ENCODE measurements around the gene PSMD13. TPM values are rescaled to one million over a fixed set of nuclear protein-coding genes. Genes with fewer than 3 reads are reported as not detected.

Gene PSMD13
- total RNA-seq, 1 experiment from 2014 or later, result 141 TPM

DNA sequence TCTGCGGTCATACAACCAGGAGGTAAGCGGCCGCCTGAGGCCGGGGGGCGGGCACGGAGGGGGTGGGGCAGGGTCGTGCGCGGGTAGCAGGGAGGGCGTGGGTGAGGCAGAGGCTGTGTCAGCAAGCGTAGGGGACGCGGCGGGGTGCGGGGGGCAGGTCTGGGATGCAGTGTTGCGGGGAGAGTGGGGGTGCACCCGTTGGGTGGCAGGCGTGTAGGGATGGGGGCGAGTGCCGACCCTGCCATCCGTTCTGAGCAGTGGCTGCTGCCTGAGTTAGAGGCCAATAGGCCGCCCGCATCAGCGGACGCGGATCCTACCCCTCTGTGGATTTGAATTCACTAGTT lies 27.9 kb upstream of the PSMD13 start:
- no CpG with 5 or more reads among the region's 26 CpGs for WGBS (ENCODE audit: extremely low coverage, insufficient read length, low lambda C conversion rate)
- no peak overlapping the region for H2AFZ ChIP-seq (ENCODE audit: low read length)
- no peak overlapping the region for H2BK15ac ChIP-seq (ENCODE audit: low read depth, low read length)
- Mint-ChIP-seq H3K4me1 (peaks cover 5 to 17% of the 10 kb centered on the region in 2 experiments), H3K4me3 (peak overlapping the region; percentile 93 to 97), H3K27me3 (ENCODE audit: low read depth) (no peaks in the 10 kb centered on the region), H3K9me3 (no peaks in the 10 kb centered on the region), H3K27ac (peak overlapping the region in 1 of 3 experiments; percentile 53; a peak in 1 of 7 replicates), H3K36me3 (ENCODE audit: insufficient read depth in 1 of 3, low read depth in 3 of 3) (peaks cover 31 to 64% (median 56%) of the 10 kb centered on the region in 3 experiments)
- H2BK12ac ChIP-seq (ENCODE audit: insufficient read length, low read depth, low read length), result no peak overlapping the region
- H3K27me3 ChIP-seq (ENCODE audit: insufficient read depth, low read length), result no peaks in the 10 kb centered on the region
- TF ChIP-seq, protein P1, sequence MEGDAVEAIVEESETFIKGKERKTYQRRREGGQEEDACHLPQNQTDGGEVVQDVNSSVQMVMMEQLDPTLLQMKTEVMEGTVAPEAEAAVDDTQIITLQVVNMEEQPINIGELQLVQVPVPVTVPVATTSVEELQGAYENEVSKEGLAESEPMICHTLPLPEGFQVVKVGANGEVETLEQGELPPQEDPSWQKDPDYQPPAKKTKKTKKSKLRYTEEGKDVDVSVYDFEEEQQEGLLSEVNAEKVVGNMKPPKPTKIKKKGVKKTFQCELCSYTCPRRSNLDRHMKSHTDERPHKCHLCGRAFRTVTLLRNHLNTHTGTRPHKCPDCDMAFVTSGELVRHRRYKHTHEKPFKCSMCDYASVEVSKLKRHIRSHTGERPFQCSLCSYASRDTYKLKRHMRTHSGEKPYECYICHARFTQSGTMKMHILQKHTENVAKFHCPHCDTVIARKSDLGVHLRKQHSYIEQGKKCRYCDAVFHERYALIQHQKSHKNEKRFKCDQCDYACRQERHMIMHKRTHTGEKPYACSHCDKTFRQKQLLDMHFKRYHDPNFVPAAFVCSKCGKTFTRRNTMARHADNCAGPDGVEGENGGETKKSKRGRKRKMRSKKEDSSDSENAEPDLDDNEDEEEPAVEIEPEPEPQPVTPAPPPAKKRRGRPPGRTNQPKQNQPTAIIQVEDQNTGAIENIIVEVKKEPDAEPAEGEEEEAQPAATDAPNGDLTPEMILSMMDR (conservative IDR thresholded peaks at IDR 0.05), result no peak
- H3K4me1 ChIP-seq (ENCODE audit: insufficient read depth, low read length), result no peaks in the 10 kb centered on the region; the same call in 1 of the 2 replicates
- no peak overlapping the region for H3K18ac ChIP-seq (ENCODE audit: insufficient read length, low read depth, low read length)
- H2BK20ac ChIP-seq (ENCODE audit: low read depth, low read length, poor library complexity, severe bottlenecking), result no peak overlapping the region
- no peak overlapping the region for H4K91ac ChIP-seq (ENCODE audit: insufficient read length, low read depth, low read length)
- H3K4me2 ChIP-seq (ENCODE audit: insufficient read depth, insufficient read length, low read length), result peak overlapping the region; percentile 81
- H2BK5ac ChIP-seq (ENCODE audit: insufficient read length, low read length), result no peak overlapping the region
- DNase-seq, result no peak
- H2AK5ac ChIP-seq (ENCODE audit: insufficient read length, low read length), result no peak overlapping the region
- no peak overlapping the region for H3K4ac ChIP-seq (ENCODE audit: low read depth, low read length)
- no peak overlapping the region for H3K56ac ChIP-seq (ENCODE audit: insufficient read length, low read depth, low read length)
- no peak overlapping the region for H3K14ac ChIP-seq (ENCODE audit: insufficient read depth, low read length)
- H4K20me1 ChIP-seq (ENCODE audit: control insufficient read depth, insufficient read depth, insufficient read length), result no peaks in the 10 kb centered on the region
- H3K27ac ChIP-seq (ENCODE audit: insufficient read length, low read depth, low read length), result no peak overlapping the region
- no peak overlapping the region for H3T11ph ChIP-seq (ENCODE audit: low read length)
- H4K5ac ChIP-seq (ENCODE audit: insufficient read length, low read depth, low read length), result no peak overlapping the region
- H3K23me2 ChIP-seq (ENCODE audit: insufficient read length, low read depth, low read length, poor library complexity, severe bottlenecking), result peaks cover 21% of the 10 kb centered on the region
- no peak overlapping the region for H3K23ac ChIP-seq (ENCODE audit: insufficient read length, low read depth, low read length)
- H3K9ac ChIP-seq (ENCODE audit: extremely low read depth, insufficient read length, low read length), result peak overlapping the region; percentile 54
- peaks cover 5% of the 10 kb centered on the region for H3K79me1 ChIP-seq (ENCODE audit: insufficient read depth, low read depth, low read length, poor library complexity, severe bottlenecking)
- no peak overlapping the region for H4K8ac ChIP-seq (replicated peaks; ENCODE audit: insufficient read length, low read depth, low read length)
- no peak overlapping the region for H2BK120ac ChIP-seq (ENCODE audit: low read depth, low read length, poor library complexity, severe bottlenecking)
- no peaks in the 10 kb centered on the region for H3K9me3 ChIP-seq (ENCODE audit: control insufficient read depth, low read depth, low read length)
- no peaks in the 10 kb centered on the region; the same call in 1 of the 2 replicates for H3K79me2 ChIP-seq (ENCODE audit: insufficient read depth, low read length)

All from H9 (cell line).